Loucy (cell line): ENCODE results near the gene IFT122.

Experiments used
- CTCF ChIP-seq: fragments of 200-600 bp; sonication (generic); conservative IDR thresholded peaks from 2 replicates; pipeline ENCODE4 v1.5.1; 2014; ENCODE audit warnings: mild to moderate bottlenecking, antibody characterized with exemption, low read length
- EZH2phosphoT487 ChIP-seq: fragments of 200-600 bp; IDR thresholded peaks from 2 replicates; pipeline ENCODE4 v1.6.1; 2018; ENCODE audit warnings: antibody characterized with exemption, mild to moderate bottlenecking, moderate library complexity, borderline replicate concordance

GRCh38 chr3:129549805-129550204 is 109.8 kb downstream of the IFT122 start:
- TF ChIP-seq CTCF, result no peak
- no peak for TF ChIP-seq EZH2phosphoT487
